GM18870 (cell line): ENCODE measurements around the gene HOXA6.

Experiments used
- ATAC-seq: cut with Tn5 transposase; IDR thresholded peaks from one replicate; pipeline ENCODE4 v1.9.1; 2021; ENCODE audit warnings: moderate library complexity; ENCODE audit not compliant: unreplicated experiment

The HOXA6 gene

GRCh38 chr7:27185013-27185853 lies 37.7 kb upstream of the HOXA6 start, which contains the start of gene HOXA11:
HOXA11 (minus strand) TSS chr7:27185232; CDS start chr7:27185144, 88 bp downstream.
- no peak for ATAC-seq

GRCh38 chr7:27184337-27185012 lies 36.9 kb upstream of the HOXA6 start:
- no peak for ATAC-seq

- no peak for ATAC-seq
Observed at GRCh38 chr7:27183682-27184336, 36.2 kb upstream of the HOXA6 start.

DNA sequence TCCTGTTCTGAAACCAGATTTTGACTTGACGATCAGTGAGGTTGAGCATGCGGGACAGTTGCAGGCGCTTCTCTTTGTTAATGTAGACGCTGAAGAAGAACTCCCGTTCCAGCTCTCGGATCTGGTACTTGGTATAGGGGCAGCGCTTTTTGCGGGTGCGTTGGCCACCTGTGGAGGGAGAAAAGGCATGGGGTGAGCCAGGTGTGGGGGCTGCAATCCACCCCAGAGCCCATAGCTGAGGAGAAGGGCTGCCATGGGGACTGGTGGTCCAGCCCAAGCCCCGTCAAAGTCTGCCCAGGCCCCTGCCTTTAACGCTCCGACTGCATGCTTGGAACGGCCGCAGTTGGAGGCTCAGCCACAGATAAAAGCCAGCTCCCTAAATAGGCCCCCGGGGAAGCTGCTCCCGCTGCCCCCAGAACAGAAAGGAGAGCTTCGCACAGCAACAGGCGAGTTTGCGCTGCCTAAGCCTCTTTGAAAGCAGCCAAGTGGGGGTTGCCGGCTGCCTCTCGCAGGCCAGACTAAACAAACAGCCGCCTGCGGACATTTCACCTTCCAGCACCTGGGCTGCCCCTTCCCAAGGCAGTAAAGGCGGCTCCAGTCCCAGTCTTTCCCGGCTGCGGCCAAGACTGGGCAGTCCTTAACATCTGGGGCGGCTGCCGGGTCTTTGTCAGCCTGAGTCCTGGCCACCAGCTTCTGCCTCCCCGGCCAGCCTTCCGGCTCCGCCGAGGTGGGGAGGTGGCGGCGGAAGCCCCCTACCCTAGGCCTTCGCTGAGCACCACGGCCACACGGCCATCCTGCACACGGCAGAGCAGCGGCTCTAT lies 35.5 kb upstream of the HOXA6 start:
- no peak for ATAC-seq

- no peak for ATAC-seq
Observed at GRCh38 chr7:27182285-27182841, 34.8 kb upstream of the HOXA6 start.

DNA sequence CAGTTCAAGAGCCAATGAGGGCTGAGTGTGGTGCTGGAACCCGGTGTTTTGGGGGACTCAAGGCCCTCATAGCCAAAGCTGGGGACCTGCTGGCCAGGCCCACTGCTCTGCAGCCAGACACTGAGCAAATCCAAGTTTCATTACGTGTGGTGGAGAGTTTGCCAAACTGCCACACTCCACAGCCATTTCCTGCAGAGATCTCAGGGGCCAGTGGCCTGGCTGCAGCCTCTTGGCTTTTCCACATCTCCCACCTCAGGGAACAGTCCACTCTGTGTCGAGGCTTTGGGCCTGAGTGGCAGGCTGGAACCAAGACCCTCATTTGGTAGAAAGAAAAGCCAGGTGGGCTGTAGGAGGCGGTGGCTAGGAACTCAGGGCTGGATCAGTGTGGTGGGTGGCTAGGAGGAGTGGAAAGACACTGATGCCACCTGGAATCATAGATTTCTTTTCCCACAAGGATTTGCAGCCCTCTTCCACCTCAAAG lies 34.3 kb upstream of the HOXA6 start:
- ATAC-seq: no peak

- no peak for ATAC-seq
Observed at GRCh38 chr7:27180431-27181420, 33.2 kb upstream of the HOXA6 start.

- no peak for ATAC-seq
Observed at GRCh38 chr7:27179503-27180430, 32.2 kb upstream of the HOXA6 start.

DNA sequence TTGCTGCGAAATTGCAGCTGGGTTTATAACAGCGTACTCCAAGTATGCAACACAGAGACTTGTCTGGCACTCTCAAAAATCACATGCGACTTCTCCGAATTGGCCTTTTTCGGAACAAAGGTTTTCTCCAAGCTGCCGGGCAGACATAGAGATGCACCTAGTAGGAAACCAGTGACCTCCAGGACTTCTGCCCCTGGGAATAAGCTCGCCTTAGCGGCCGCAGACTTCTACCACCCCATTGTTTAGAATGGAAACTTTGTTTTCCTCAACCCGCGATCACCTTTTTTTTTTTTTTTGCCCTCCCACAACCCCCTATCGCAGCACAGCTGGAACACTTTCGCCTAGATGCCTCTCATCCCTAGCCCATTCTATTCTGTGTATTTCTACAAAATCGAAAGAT lies 31.5 kb upstream of the HOXA6 start:
- no peak for ATAC-seq

GRCh38 chr7:27178366-27178765 lies 30.8 kb upstream of the HOXA6 start:
- ATAC-seq: no peak

- ATAC-seq: no peak
Observed at GRCh38 chr7:27177795-27178320, 30.3 kb upstream of the HOXA6 start.

GRCh38 chr7:27176962-27177794 lies 29.6 kb upstream of the HOXA6 start:
- ATAC-seq: no peak

- no peak for ATAC-seq
Observed at GRCh38 chr7:27176524-27176845, 28.9 kb upstream of the HOXA6 start.

GRCh38 chr7:27175626-27176523 lies 28.3 kb upstream of the HOXA6 start:
- no peak for ATAC-seq

GRCh38 chr7:27174874-27175625 lies 27.5 kb upstream of the HOXA6 start:
- no peak for ATAC-seq
